Endothelial cell (in vitro differentiated cells): ENCODE results near the gene GBE1. TPM values are rescaled to one million over a fixed set of nuclear protein-coding genes. Genes with fewer than 3 reads are reported as not detected.
"Not testable (repeated sequence)": the region's sequence is repeated elsewhere in the genome, so short reads cannot be mapped to it uniquely, and the experiment has no call there.

Experiments used
- DNase-seq: peaks from one replicate; pipeline ENCODE4 v3.0.0; 2021; ENCODE audit warnings: low spot score
- H3K27ac Mint-ChIP-seq: one replicate; pipeline ENCODE4 v1.8.0; 2021; ENCODE audit warnings: mixed read lengths, inconsistent platforms; ENCODE audit not compliant: unreplicated experiment
- H3K27me3 Mint-ChIP-seq: one replicate; pipeline ENCODE4 v1.8.0; 2021; ENCODE audit warnings: mild to moderate bottlenecking, moderate library complexity, mixed read lengths, inconsistent platforms; ENCODE audit not compliant: unreplicated experiment
- H3K36me3 Mint-ChIP-seq: one replicate; pipeline ENCODE4 v1.8.0; 2021; ENCODE audit warnings: mild to moderate bottlenecking, low read depth, mixed read lengths, inconsistent platforms; ENCODE audit not compliant: unreplicated experiment
- H3K4me1 Mint-ChIP-seq: one replicate; pipeline ENCODE4 v1.8.0; 2021; ENCODE audit warnings: mild to moderate bottlenecking, mixed read lengths, inconsistent platforms; ENCODE audit not compliant: unreplicated experiment
- H3K4me3 Mint-ChIP-seq: one replicate; pipeline ENCODE4 v1.8.0; 2021; ENCODE audit warnings: mild to moderate bottlenecking, mixed read lengths, inconsistent platforms; ENCODE audit not compliant: unreplicated experiment
- H3K9me3 Mint-ChIP-seq: one replicate; pipeline ENCODE4 v1.8.0; 2021; ENCODE audit warnings: mixed read lengths, inconsistent platforms; ENCODE audit not compliant: unreplicated experiment
- total RNA-seq: library from RNA; stranded (reverse); fragmentation: NEBNext Ultra II Directional; extraction: Animal tissue kit (Norgen Biotek cat#: 25700); gene quantifications from one replicate; pipeline ENCODE4 v1.2.1, GENCODE V29; 2021; ENCODE audit not compliant: unreplicated experiment
- TF ChIP-seq, protein P1 (sequence below): fragments of 200-600 bp; sonication (generic); IDR thresholded peaks from one replicate; pipeline ENCODE4 v1.5.0; 2021; ENCODE audit warnings: antibody characterized with exemption; ENCODE audit not compliant: unreplicated experiment

The GBE1 gene
- total RNA-seq, 1 donor from 2014 or later, result 15.6 TPM

GRCh38 chr3:81758275-81758674 lies 3.2 kb downstream of the GBE1 start:
- Mint-ChIP-seq H3K27ac (no peak overlapping the region), H3K9me3 (no peaks in the 10 kb centered on the region), H3K36me3 (no peaks in the 10 kb centered on the region), H3K4me1 (peaks cover 7% of the 10 kb centered on the region), H3K27me3 (peaks cover 4% of the 10 kb centered on the region), H3K4me3 (no peak overlapping the region)
- TF ChIP-seq, protein P1, sequence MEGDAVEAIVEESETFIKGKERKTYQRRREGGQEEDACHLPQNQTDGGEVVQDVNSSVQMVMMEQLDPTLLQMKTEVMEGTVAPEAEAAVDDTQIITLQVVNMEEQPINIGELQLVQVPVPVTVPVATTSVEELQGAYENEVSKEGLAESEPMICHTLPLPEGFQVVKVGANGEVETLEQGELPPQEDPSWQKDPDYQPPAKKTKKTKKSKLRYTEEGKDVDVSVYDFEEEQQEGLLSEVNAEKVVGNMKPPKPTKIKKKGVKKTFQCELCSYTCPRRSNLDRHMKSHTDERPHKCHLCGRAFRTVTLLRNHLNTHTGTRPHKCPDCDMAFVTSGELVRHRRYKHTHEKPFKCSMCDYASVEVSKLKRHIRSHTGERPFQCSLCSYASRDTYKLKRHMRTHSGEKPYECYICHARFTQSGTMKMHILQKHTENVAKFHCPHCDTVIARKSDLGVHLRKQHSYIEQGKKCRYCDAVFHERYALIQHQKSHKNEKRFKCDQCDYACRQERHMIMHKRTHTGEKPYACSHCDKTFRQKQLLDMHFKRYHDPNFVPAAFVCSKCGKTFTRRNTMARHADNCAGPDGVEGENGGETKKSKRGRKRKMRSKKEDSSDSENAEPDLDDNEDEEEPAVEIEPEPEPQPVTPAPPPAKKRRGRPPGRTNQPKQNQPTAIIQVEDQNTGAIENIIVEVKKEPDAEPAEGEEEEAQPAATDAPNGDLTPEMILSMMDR, result no peak
- DNase-seq, result no peak

DNA sequence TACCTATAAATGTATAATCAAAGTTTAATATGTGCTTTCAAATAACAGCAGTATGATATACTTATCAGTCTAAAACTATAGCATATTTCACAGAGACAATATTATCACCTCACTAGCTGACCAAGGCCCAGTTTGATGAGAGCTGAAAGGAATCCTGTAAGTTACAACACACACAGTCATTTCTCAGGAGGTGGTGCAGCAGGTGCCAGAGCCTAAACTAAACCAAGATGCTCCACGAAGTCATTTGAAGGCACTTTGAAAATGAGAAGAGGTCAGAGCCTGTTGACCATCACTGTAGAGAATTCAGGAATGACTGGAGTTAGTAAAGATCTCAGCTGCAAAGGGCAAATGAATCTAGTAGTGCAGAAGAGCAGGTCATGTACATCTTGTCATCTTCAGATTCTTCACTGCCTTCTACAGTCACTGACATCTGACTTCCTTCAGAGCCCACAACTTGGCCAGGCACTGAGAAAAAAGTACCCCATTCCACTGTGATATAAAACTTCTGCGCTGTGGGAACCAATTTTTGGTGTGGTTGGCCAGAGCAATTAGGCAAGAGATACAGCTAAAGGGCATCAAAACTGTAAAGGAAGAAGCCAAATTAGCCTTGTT lies 7.9 kb downstream of the GBE1 start:
- DNase-seq, result no peak
- no peak overlapping the region for H3K4me3 Mint-ChIP-seq
- peaks cover 3% of the 10 kb centered on the region for H3K4me1 Mint-ChIP-seq
- no peaks in the 10 kb centered on the region for H3K36me3 Mint-ChIP-seq
- no peak overlapping the region for H3K27ac Mint-ChIP-seq
- TF ChIP-seq, protein P1, result no peak
- H3K27me3 Mint-ChIP-seq, result no peaks in the 10 kb centered on the region
- H3K9me3 Mint-ChIP-seq, result no peaks in the 10 kb centered on the region

DNA sequence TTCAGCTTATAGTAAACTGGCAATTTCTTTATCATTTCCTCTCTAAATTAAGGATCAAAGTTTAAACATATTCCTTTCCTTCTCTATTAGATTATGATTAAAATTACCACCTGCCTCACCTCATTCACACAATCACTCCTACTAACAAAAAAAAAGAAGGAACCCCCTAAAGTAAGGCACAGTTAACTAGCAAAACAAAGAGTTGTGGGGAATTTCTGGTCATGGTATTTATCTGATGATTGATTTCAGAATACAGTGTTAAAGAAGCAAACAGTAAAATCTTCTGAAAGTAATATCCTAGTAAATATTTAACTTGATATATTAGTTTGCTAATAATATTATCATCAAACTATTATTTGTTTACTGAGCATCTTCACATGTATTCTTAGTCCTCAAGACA lies 8.8 kb downstream of the GBE1 start:
- peaks cover 3% of the 10 kb centered on the region for H3K4me1 Mint-ChIP-seq
- no peaks in the 10 kb centered on the region for H3K27me3 Mint-ChIP-seq
- no peak for DNase-seq
- no peaks in the 10 kb centered on the region for H3K36me3 Mint-ChIP-seq
- H3K4me3 Mint-ChIP-seq, result no peak overlapping the region
- TF ChIP-seq, protein P1, result no peak
- H3K27ac Mint-ChIP-seq, result no peak overlapping the region
- H3K9me3 Mint-ChIP-seq, result no peaks in the 10 kb centered on the region

DNA sequence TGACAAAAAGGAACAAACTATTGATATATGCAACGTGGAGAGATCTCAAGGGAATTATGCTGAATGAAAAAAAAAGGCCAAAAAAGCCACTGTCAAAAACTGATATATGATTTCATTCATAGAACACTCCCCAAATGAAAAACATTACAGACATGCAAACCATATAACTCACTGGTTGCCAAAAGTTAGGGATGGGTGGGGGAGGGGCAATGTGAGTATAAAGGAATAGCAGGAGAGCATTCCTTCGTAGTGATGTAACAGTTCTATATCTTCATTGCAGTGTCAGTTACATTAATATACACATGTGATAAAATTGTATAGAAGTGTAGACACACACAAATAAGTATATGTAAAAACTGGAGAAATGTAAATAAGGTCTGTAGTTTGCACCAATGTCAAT lies 12.2 kb downstream of the GBE1 start:
- Mint-ChIP-seq H3K27me3 (no peaks in the 10 kb centered on the region), H3K36me3 (no peaks in the 10 kb centered on the region), H3K4me1 (peaks cover 3% of the 10 kb centered on the region), H3K4me3 (no peak overlapping the region), H3K9me3 (no peaks in the 10 kb centered on the region), H3K27ac (no peak overlapping the region)
- no peak for DNase-seq
- TF ChIP-seq, protein P1, result no peak

DNA sequence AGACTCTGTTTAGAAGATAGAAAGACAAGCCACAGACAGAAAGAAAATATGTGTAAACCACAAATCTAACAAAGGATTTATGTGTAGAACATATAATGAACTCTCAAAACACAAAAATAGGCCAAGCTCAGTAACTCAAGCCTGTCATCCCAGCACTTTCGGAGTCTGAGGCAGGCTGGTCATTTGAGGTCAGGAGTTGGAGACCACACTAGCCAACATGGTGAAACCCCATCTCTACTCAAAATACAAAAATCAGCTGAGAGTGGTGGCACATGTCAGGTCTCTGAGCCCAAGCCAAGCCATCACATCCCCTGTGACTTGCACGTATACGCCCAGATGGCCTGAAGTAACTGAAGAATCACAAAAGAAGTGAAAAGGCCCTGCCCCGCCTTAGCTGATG lies 14.2 kb downstream of the GBE1 start:
- not testable (repeated sequence) for H3K36me3 Mint-ChIP-seq, DNase-seq, H3K4me3 Mint-ChIP-seq, H3K4me1 Mint-ChIP-seq, H3K27ac Mint-ChIP-seq, H3K27me3 Mint-ChIP-seq, H3K9me3 Mint-ChIP-seq
